GM12873 (cell line): Measurements from ENCODE around the gene AKAP12.

Source experiments
- TF ChIP-seq, protein P1 (sequence below): IDR thresholded peaks from 2 replicates; pipeline ENCODE4 v1.5.1; 2012; ENCODE audit warnings: low read depth, mild to moderate bottlenecking, moderate library complexity, low read length, control low read depth; ENCODE audit not compliant: insufficient read depth; ENCODE audit errors: missing control alignments

The AKAP12 gene

DNA sequence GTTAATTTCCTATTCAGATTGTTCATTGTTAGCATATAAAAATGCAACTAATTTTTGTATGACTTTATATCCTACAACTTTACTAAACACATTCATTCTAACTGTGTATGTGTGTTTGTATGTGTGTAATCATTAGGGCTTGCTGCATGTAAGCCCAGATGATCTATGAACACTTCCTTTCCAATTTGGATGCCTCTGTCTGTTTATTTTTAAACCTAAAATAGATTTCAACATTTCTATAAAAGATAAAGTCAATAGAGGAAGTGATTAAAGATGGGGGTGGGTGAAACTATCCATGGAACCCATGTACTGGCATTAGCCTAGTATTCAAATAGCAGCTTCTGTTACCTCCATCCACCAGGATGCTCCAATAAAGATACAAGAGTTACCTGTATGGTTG lies 15.7 kb upstream of the AKAP12 start:
- TF ChIP-seq, protein P1, sequence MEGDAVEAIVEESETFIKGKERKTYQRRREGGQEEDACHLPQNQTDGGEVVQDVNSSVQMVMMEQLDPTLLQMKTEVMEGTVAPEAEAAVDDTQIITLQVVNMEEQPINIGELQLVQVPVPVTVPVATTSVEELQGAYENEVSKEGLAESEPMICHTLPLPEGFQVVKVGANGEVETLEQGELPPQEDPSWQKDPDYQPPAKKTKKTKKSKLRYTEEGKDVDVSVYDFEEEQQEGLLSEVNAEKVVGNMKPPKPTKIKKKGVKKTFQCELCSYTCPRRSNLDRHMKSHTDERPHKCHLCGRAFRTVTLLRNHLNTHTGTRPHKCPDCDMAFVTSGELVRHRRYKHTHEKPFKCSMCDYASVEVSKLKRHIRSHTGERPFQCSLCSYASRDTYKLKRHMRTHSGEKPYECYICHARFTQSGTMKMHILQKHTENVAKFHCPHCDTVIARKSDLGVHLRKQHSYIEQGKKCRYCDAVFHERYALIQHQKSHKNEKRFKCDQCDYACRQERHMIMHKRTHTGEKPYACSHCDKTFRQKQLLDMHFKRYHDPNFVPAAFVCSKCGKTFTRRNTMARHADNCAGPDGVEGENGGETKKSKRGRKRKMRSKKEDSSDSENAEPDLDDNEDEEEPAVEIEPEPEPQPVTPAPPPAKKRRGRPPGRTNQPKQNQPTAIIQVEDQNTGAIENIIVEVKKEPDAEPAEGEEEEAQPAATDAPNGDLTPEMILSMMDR: no peak

DNA sequence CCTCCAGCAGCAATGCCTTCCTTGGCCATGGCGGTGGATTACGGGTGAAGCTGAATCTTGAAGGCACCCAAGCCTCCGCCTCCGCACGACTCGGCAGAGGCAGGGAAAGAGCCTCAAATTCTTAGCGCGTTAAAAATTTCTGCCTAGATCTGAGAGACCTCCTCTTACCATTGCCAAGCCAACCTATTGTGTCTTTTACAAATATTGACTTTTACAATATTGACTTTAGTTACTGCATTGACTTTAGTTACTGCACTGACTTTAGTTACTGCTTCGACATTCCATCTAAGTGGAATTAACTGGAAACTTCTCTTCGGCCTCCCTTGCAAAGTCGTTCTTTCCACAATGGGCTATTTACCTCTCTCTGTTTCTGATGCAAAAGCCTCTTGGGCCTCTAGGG lies 13.8 kb upstream of the AKAP12 start:
- TF ChIP-seq, protein P1: no peak

DNA sequence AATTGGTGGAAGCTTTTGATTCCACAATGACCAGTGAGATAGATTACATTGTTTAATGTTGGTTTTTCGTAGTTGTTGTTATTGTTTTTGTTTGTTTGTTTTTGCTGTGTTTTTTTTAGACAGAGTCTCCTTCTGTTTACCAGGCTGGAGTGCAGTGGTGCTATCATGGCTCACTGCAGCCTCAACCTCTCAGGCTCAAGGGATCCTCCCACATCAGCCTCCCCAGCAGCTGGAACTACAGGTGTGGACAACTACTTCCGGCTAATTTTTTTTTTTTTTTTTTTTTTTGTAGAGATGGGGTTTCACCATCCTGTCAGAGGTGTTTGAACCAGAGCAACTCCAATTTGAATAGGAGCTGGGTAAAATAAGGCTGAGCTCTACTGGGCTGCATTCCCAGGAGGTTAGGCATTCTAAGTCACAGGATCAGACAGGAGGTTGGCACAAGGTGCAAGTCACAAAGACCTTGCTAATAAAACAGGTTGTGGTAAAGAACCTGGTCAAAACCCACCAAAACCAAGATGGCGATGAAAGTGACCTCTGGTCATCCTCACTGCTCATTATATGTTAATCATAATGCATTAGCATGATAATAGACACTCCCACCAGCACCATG lies 10.9 kb upstream of the AKAP12 start:
- TF ChIP-seq, protein P1: no peak

DNA sequence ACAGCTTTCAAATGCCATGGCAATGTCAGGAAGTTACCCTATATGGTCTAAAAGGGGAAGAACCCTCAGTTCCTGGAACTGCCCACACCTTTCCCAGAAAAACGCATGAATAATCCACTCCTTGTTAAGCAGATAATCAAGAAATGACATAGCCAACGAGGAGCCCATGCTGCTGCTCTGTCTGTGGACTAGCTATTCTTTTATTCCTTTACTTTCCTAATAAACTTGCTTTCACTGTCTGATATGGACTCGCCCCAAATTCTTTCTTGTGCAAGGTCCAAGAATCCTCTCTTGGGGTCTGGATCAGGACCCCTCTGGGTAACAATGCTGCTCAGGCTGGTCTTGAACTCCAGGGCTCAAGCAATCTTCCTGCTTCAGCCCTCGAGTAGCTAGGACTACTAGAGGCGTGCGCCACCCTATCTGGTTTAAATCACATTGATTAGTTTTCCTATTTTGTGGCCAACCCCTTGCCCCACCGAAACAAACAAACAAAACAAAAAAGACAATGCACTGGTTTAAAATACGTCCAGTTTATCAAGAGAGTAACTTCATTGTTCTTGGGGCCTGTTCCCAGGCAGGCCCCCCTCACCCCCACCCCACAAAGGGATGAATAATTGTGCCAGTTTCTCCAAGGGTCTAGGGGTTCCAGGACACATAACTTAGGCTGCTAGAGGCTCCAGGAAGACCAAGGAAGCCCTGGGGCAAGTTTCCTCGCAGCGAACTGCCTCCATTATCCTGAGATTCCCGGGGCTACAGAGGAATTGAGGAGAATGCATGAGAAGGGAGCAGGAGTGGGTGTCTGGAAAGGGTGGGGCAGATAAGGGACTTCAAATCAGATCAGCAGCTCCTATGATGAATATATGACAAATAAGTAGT lies 10.1 kb upstream of the AKAP12 start:
- TF ChIP-seq, protein P1: no peak

DNA sequence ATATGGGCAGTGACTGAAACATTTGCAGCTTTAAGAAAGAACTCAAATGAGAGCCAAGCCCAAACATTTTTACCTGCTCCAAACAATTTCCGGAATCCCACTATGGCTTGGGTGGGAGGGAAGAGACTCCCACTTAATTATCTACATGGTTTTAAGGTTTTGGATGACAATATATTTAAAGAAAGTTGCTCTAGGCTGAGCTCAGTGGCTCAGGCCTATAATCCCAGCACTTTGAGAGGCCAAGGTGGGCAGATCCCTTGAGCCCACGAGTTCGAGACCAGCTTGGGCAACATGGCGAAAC lies 9.5 kb upstream of the AKAP12 start:
- TF ChIP-seq, protein P1: no peak

DNA sequence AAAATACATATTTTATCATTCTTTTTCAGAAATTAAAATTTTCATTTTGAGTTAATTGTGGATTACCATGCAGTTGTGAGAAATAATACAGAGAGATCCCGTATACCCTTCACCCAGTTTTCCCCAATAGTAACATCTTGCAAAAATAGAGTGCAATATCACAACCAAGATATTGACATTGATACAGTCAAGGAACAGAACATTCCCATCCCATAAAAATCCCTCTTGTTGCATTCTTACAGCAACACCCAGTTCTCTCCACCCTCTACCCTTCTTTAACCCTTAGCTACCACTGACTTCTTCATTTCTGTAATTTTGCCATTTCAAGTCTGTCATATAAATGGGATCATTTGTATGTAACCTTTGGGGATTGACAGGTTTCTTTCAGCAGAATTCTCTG lies 6.9 kb upstream of the AKAP12 start:
- TF ChIP-seq, protein P1: no peak

DNA sequence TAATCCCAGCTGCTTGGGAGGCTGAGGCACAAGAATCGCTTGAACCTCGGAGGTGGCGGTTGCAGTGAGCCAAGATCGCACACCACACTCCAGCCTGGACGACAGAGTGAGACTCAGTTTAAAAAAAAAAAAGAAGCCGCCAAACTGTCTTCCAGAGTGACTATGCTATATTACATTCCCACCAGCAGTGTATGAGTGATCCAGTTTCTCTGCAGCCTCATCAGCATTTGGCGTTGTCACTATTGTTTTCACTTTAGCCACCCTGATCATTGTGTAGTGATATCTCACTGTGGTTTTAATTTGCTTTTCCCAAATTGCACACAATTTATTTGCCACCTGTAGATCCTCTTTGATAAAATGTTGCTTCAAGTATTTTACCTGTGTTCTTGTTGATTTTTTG lies 6.0 kb upstream of the AKAP12 start:
- TF ChIP-seq, protein P1: no peak
